ENCODE measurements around the gene IL5.

IL5 gene

DNA sequence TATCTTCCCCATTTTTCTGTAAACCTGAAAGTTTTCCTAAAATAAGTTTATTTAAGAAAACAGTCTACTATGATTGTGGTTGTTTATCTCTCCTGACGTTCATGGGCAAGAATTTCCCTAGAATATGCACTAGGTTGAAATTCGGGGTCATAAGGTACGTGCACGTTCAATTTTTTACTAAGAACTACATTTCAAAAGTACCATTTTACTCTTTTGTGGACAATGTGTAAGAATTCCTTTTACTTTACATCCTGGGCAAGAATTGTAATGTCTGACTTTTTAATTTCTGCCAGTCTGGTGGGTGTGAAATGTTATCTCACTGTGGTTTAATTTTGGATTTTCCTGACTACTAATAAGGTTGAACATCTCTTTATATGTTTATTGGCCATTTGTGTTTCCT is 12.4 kb downstream of the IL5 start:
- H3K27ac ChIP-seq (ENCODE audit: low read depth, low read length) = no peak overlapping the region
- no peaks in the 10 kb centered on the region for H3K27me3 ChIP-seq (ENCODE audit: low read length)
- H3K9me2 ChIP-seq (replicated peaks; ENCODE audit: insufficient read depth, low read length) = no peaks in the 10 kb centered on the region
- H3K4me3 ChIP-seq (ENCODE audit: insufficient read depth, low read length, poor library complexity, severe bottlenecking) = no peak overlapping the region
- H3K36me3 ChIP-seq (ENCODE audit: low read length) = no peaks in the 10 kb centered on the region
- no peaks in the 10 kb centered on the region for H3K9me3 ChIP-seq (ENCODE audit: insufficient read depth, low read length)
- no peaks in the 10 kb centered on the region for H3F3A ChIP-seq (ENCODE audit: insufficient read depth)
- no peak overlapping the region for H3K4me2 ChIP-seq (ENCODE audit: low read depth, low read length, poor library complexity, severe bottlenecking)
- no peak overlapping the region for H2AFZ ChIP-seq (ENCODE audit: low read depth, low read length, severe bottlenecking)
- no peak overlapping the region for H3K9ac ChIP-seq (ENCODE audit: low read length)
- H4K20me1 ChIP-seq (ENCODE audit: low read depth, low read length) = no peaks in the 10 kb centered on the region
- no peaks in the 10 kb centered on the region for H3K79me2 ChIP-seq (ENCODE audit: insufficient read depth, low read length)
- TF ChIP-seq EZH2phosphoT487 (conservative IDR thresholded peaks at IDR 0.05; ENCODE audit: low read length) = no peak
- TF ChIP-seq, protein P1, sequence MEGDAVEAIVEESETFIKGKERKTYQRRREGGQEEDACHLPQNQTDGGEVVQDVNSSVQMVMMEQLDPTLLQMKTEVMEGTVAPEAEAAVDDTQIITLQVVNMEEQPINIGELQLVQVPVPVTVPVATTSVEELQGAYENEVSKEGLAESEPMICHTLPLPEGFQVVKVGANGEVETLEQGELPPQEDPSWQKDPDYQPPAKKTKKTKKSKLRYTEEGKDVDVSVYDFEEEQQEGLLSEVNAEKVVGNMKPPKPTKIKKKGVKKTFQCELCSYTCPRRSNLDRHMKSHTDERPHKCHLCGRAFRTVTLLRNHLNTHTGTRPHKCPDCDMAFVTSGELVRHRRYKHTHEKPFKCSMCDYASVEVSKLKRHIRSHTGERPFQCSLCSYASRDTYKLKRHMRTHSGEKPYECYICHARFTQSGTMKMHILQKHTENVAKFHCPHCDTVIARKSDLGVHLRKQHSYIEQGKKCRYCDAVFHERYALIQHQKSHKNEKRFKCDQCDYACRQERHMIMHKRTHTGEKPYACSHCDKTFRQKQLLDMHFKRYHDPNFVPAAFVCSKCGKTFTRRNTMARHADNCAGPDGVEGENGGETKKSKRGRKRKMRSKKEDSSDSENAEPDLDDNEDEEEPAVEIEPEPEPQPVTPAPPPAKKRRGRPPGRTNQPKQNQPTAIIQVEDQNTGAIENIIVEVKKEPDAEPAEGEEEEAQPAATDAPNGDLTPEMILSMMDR (IDR thresholded peaks at IDR 0.05; ENCODE audit: insufficient read depth, low read length, poor library complexity, severe bottlenecking) = no peak

DNA sequence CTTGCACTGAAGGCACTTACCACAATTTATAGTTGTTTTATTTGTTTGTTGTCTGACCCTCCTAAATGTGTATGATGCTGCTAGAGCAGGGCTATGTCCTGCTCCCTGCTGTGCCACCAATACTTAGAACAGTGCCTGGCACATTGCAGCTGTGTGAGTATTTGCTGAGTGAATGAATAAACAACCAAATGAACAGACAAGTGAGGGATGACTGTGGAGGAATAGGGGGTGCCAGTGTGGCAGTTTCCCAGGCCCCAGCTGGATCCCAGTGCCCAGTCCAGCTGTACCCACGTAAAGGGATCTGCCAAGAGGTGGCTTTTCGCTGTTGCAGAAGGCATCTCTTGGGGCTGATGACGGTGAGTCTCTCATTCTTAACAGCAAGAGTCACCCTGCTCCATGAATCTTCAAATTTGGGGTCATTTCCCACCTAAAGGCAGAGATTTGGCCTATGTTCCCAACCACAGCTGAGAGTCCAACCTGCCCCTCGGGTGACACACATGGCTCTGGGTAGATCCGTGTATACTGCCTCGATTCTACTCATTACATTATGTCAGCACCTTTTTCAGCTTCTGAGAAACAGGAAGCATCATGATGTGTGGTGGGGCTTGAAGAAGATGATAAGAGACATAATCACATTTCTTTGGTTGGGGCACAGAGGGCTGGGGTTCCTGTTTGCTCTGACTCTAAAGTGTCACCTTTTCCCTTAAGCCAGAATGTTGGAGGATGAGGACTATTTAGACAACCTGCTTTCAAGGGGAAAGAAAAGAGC is 14.3 kb downstream of the IL5 start:
- Histone ChIP-seq H3K9me2 (replicated peaks; ENCODE audit: insufficient read depth, low read length) (no peaks in the 10 kb centered on the region), H3K4me2 (ENCODE audit: low read depth, low read length, poor library complexity, severe bottlenecking) (no peak overlapping the region), H3K9me3 (ENCODE audit: insufficient read depth, low read length) (no peaks in the 10 kb centered on the region), H2AFZ (ENCODE audit: low read depth, low read length, severe bottlenecking) (no peak overlapping the region), H3K27ac (ENCODE audit: low read depth, low read length) (no peak overlapping the region), H3K36me3 (ENCODE audit: low read length) (no peaks in the 10 kb centered on the region), H3K79me2 (ENCODE audit: insufficient read depth, low read length) (no peaks in the 10 kb centered on the region), H3K4me3 (ENCODE audit: insufficient read depth, low read length, poor library complexity, severe bottlenecking) (no peak overlapping the region), H3K9ac (ENCODE audit: low read length) (no peak overlapping the region), H3F3A (ENCODE audit: insufficient read depth) (no peaks in the 10 kb centered on the region), H4K20me1 (ENCODE audit: low read depth, low read length) (no peaks in the 10 kb centered on the region), H3K27me3 (ENCODE audit: low read length) (no peaks in the 10 kb centered on the region)
- TF ChIP-seq EZH2phosphoT487 (conservative IDR thresholded peaks at IDR 0.05; ENCODE audit: low read length) = no peak
- TF ChIP-seq, protein P1 (IDR thresholded peaks at IDR 0.05; ENCODE audit: insufficient read depth, low read length, poor library complexity, severe bottlenecking) = no peak

DNA sequence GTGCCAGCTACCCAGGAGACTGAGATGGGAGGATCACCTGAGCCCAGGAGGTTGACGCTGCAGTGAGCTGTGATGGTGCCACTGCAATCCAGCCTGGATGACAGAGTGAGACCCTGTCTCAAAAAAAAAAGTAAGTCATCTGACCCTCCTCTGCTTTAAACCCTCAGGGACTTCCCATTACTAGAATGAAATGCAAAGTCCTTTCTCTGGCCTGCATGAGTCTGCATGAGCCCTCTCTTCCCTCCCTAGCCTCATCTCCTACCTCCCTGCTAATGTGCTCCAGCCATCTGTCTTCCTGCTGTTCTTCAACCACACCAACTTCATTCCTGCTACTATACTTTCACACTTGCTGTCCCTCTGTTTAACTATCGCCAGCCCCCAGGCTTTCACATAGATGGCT is 15.3 kb downstream of the IL5 start:
- TF ChIP-seq, protein P1 (IDR thresholded peaks at IDR 0.05; ENCODE audit: insufficient read depth, low read length, poor library complexity, severe bottlenecking) = no peak
- TF ChIP-seq EZH2phosphoT487 (conservative IDR thresholded peaks at IDR 0.05; ENCODE audit: low read length) = no peak
- no peak overlapping the region for H3K4me3 ChIP-seq (ENCODE audit: insufficient read depth, low read length, poor library complexity, severe bottlenecking)
- H3K27ac ChIP-seq (ENCODE audit: low read depth, low read length) = no peak overlapping the region
- H3K36me3 ChIP-seq (ENCODE audit: low read length) = no peaks in the 10 kb centered on the region
- no peaks in the 10 kb centered on the region for H3F3A ChIP-seq (ENCODE audit: insufficient read depth)
- H3K9ac ChIP-seq (ENCODE audit: low read length) = no peak overlapping the region
- H3K79me2 ChIP-seq (ENCODE audit: insufficient read depth, low read length) = no peaks in the 10 kb centered on the region
- no peak overlapping the region for H2AFZ ChIP-seq (ENCODE audit: low read depth, low read length, severe bottlenecking)
- no peaks in the 10 kb centered on the region for H3K27me3 ChIP-seq (ENCODE audit: low read length)
- H3K9me3 ChIP-seq (ENCODE audit: insufficient read depth, low read length) = no peaks in the 10 kb centered on the region
- no peak overlapping the region for H3K4me2 ChIP-seq (ENCODE audit: low read depth, low read length, poor library complexity, severe bottlenecking)
- H4K20me1 ChIP-seq (ENCODE audit: low read depth, low read length) = no peaks in the 10 kb centered on the region
- H3K9me2 ChIP-seq (replicated peaks; ENCODE audit: insufficient read depth, low read length) = no peaks in the 10 kb centered on the region

Measured in SU-DHL-6 (cell line).